Embryonic facial prominence (tissue), 1 donor: ENCODE results near the gene ITM2C.

Experiments
- DNase-seq: peaks from one replicate; pipeline ENCODE4 v3.0.0-alpha.2; 2016; ENCODE audit errors: extremely low spot score

The ITM2C gene

GRCh38 chr2:230891064-230891463 lies 26.3 kb downstream of the ITM2C start:
- DNase-seq, result no peak

GRCh38 chr2:230891509-230891908 lies 26.8 kb downstream of the ITM2C start:
- DNase-seq, result no peak

- no peak for DNase-seq
Measured at GRCh38 chr2:230893338-230893737, 28.6 kb downstream of the ITM2C start.

GRCh38 chr2:230893841-230894781 lies 29.4 kb downstream of the ITM2C start:
- no peak for DNase-seq

- no peak for DNase-seq
Measured at GRCh38 chr2:230895536-230896345, 31.0 kb downstream of the ITM2C start.

GRCh38 chr2:230896346-230897115 lies 31.8 kb downstream of the ITM2C start:
- DNase-seq, result no peak

GRCh38 chr2:230898016-230898712 lies 33.4 kb downstream of the ITM2C start:
- DNase-seq, result no peak

DNA sequence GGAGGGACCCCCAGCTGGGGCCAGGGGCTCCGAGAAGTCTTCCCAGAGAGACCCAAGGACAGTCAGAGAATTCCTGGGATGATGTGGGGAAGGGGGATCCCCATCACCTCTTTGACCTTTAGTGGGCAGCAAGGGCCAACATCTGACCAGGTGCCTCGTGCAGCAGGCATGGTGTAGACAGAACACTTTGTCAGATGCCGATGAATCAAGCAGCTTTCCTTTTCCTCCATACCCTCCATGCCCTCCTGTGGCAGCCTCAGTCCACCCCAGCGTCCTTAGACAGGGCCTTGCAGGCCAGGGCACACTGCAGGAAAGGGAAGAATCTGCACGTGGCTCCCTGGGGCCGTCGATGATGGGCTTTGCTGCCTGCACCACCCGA lies 34.0 kb downstream of the ITM2C start:
- no peak for DNase-seq

DNA sequence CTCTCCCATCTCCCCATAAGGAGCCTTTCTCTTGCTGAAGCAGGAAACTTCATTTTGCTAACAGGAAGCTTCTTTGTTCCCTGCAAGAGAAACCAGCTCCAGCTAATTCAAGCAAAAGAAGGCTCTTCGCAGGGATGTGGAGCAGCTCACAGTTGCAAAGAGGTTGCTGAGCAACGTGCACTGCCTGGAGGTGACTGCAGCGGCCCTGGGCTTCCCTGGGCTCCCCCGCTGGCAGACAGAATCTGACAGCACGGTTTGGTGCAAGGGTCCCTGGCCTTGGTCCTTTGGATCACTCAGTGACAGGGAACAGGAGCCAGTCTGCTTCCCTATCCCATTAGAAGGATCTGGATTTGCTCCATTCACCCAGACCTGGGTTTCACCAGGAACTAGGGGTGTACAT lies 34.5 kb downstream of the ITM2C start:
- no peak for DNase-seq

DNA sequence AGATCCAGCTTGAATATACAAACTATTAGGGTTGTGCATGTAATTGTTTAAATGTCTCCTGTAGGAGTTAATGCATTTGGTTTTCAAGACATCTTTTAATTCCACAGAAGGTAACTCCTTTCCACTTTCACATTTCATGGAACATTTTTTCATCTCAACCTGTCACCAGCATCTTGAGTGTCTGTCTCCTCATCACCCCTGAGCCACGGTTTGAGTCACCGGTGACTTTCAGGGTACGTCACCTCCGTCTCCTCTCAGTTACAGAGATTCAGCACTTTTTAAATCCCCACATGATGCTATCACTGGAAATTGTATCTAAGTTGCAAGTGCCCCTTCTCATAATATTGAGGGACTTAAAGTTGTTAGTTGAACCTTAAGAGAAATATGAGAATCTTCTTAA lies 35.0 kb downstream of the ITM2C start:
- no peak for DNase-seq

- DNase-seq, result no peak
Measured at GRCh38 chr2:230900336-230900995, 35.7 kb downstream of the ITM2C start.

GRCh38 chr2:230901006-230901405 lies 36.3 kb downstream of the ITM2C start:
- DNase-seq, result no peak

DNA sequence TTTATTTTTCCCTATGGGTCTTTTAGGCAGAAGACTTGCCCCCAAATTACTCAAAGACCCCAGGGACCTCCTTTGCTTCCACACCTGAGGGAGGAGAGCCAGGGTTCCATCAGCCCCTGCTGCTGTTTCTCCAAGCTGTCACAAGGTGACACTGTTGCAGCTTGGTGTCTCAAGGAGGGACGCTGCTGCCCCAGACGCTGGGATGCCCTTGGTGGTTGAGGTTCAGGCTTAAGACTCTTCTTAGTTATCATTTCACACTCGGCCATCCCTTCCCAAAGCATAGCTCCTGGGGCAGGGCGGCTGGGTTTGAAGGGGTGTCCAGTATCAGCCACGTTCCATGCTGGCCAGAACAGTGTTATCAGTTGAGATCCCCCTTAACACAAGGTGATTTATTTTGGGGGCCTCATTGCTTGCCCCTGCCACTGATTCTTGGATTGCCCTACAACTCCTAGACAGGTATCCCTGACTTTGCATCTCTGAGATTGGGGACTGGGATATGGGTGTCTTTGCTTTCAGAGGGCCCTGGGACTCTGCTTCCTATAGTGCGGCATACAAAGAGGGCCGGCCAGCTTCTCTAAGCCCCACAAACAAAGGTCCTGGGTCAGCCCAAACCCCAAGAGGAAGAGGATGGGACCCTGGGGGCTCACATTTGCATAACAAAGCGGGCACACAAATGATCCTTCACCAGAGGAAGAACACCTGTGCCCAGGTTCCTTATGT lies 37.6 kb downstream of the ITM2C start:
- DNase-seq, result no peak

GRCh38 chr2:230903231-230904150 lies 38.7 kb downstream of the ITM2C start:
- no peak for DNase-seq

GRCh38 chr2:230904856-230905447 lies 40.2 kb downstream of the ITM2C start:
- no peak for DNase-seq

GRCh38 chr2:230905448-230906421 lies 41.0 kb downstream of the ITM2C start:
- DNase-seq, result no peak

DNA sequence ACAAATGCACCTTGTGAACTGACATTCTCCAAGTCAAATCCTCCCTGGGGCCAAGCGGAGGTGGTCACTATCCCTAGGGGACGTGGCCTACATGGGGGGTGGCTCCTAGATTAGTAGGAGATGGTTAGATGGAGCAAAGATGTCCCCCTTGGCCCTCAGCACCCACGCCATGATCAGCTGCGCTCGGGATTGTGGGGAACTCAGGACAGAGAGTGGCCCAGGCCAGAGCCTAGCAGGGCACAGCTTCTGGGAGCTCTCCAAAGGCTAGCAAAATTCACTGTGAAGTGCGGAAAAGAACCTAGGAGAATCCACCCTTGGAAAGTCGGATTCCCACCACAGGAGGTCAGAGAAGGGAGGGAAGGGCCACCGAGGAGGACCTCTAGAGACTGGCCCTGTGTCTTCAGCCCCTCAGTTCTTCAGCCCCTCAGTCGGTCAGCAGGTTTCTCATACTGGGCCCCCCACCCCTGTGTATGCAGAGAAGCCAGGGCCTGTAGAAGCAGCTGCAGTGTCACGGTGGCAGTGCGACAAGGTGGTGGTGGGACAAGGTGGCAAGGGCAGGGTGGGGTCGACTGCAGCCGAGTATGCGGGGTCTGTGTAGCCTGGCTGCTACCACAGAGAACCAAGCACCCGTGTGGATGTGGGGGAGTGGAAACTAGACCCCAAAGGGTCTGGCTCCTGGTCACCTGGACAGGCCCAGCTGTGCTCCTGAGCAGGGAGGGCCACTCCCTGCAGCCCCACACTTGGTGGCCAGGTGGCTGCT lies 41.9 kb downstream of the ITM2C start:
- no peak for DNase-seq
